HG03159 (cell line): ENCODE data around the gene ACOD1.

Experiments
- ATAC-seq: cut with Tn5 transposase; IDR thresholded peaks from one replicate; pipeline ENCODE4 v1.9.1; 2021; ENCODE audit warnings: mild to moderate bottlenecking, moderate library complexity; ENCODE audit not compliant: unreplicated experiment

ACOD1 gene

GRCh38 chr13:76983676-76984075 lies 35.4 kb downstream of the ACOD1 start:
- ATAC-seq: no peak

GRCh38 chr13:76991432-76991795 lies 43.1 kb downstream of the ACOD1 start:
- ATAC-seq: peak; percentile 67

GRCh38 chr13:76991796-76992547 lies 43.7 kb downstream of the ACOD1 start, which contains the start of gene CLN5:
TSS of gene CLN5 (plus strand) at chr13:76992081. CDS start at chr13:76992099, 18 bp downstream.
- peak; percentile 96 for ATAC-seq

GRCh38 chr13:76992548-76993001 lies 44.3 kb downstream of the ACOD1 start:
- no peak for ATAC-seq

GRCh38 chr13:76993021-76993420 lies 44.7 kb downstream of the ACOD1 start:
- no peak for ATAC-seq

GRCh38 chr13:76993473-76993872 lies 45.2 kb downstream of the ACOD1 start:
- ATAC-seq: no peak

- no peak for ATAC-seq
Measured at GRCh38 chr13:76994281-76994680, 46.0 kb downstream of the ACOD1 start.

GRCh38 chr13:77000475-77000874 lies 52.2 kb downstream of the ACOD1 start:
- ATAC-seq: no peak

GRCh38 chr13:77001540-77001939 lies 53.2 kb downstream of the ACOD1 start:
- ATAC-seq: no peak

- ATAC-seq: no peak
Measured at GRCh38 chr13:77001963-77002587, 53.8 kb downstream of the ACOD1 start.

GRCh38 chr13:77002590-77003190 lies 54.4 kb downstream of the ACOD1 start:
- ATAC-seq: no peak
